Measurements from ENCODE around the gene DHX16. TPM values are rescaled to one million over a fixed set of nuclear protein-coding genes. Genes with fewer than 3 reads are reported as not detected.

Gene DHX16
- total and polyA plus RNA-seq, 9 of the 15 experiments (the other 6 are each of a cell fraction or from before 2014, with no cell fraction given) = 14.6 to 66.1 (median 47.5) TPM

DNA sequence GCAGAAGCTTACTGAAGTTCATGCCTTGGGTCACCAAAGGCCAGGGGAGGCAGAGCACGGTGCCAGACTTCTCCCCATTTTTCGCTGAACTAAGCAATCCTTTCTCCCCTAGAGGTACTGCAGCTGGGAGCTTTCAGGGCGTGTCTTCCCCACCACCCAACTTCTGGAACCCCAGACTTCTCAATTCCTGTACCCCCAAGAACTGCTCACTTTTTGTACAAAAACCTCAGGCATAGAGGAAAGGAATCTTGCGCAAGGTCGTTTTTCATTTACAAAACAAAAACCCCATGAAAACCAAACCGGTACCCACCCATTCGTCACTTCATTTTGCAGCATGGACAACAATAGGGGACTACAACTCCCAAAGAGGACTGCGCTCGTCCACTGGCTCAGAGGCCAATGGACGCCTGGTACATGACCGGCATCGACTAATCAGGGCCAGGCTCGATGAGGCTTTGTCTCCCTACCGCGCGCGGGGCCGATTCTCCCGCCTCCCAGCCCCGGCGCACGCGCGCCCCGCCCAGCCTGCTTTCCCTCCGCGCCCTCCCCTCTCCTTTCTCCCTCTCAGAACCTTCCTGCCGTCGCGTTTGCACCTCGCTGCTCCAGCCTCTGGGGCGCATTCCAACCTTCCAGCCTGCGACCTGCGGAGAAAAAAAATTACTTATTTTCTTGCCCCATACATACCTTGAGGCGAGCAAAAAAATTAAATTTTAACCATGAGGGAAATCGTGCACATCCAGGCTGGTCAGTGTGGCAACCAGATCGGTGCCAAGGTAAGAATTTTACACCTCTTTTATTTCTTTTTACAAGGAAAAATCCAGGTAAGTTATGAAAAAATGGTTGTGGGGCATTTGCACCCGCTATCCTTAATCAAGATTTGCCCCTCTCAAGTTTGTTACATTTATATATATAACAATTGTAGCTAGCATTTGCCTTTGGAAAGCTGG, 47.3 kb upstream of the DHX16 start, which contains the start of gene TUBB (continued):
- no peak for TF ChIP-seq REST (IDR thresholded peaks at IDR 0.05; ENCODE audit: borderline replicate concordance)
- 0 out of 2 replicates have a peak, but pooled peaks have one; percentile 6 for TF ChIP-seq REST (CRISPR knock-in tag; IDR thresholded peaks at IDR 0.05; ENCODE audit: low read depth)
- TF ChIP-seq, protein P1, sequence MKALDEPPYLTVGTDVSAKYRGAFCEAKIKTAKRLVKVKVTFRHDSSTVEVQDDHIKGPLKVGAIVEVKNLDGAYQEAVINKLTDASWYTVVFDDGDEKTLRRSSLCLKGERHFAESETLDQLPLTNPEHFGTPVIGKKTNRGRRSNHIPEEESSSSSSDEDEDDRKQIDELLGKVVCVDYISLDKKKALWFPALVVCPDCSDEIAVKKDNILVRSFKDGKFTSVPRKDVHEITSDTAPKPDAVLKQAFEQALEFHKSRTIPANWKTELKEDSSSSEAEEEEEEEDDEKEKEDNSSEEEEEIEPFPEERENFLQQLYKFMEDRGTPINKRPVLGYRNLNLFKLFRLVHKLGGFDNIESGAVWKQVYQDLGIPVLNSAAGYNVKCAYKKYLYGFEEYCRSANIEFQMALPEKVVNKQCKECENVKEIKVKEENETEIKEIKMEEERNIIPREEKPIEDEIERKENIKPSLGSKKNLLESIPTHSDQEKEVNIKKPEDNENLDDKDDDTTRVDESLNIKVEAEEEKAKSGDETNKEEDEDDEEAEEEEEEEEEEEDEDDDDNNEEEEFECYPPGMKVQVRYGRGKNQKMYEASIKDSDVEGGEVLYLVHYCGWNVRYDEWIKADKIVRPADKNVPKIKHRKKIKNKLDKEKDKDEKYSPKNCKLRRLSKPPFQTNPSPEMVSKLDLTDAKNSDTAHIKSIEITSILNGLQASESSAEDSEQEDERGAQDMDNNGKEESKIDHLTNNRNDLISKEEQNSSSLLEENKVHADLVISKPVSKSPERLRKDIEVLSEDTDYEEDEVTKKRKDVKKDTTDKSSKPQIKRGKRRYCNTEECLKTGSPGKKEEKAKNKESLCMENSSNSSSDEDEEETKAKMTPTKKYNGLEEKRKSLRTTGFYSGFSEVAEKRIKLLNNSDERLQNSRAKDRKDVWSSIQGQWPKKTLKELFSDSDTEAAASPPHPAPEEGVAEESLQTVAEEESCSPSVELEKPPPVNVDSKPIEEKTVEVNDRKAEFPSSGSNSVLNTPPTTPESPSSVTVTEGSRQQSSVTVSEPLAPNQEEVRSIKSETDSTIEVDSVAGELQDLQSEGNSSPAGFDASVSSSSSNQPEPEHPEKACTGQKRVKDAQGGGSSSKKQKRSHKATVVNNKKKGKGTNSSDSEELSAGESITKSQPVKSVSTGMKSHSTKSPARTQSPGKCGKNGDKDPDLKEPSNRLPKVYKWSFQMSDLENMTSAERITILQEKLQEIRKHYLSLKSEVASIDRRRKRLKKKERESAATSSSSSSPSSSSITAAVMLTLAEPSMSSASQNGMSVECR (CRISPR knock-in tag; IDR thresholded peaks at IDR 0.05) = no peak; the same call in none of the 2 replicates
- no peak for TF ChIP-seq ARID3B (CRISPR knock-in tag; IDR thresholded peaks at IDR 0.05; ENCODE audit: borderline replicate concordance)
- TF ChIP-seq HLTF (IDR thresholded peaks at IDR 0.05) = no peak
- TF ChIP-seq EHMT2 (IDR thresholded peaks at IDR 0.05) = no peak
- TF ChIP-seq RHOXF2B (CRISPR knock-in tag; conservative IDR thresholded peaks at IDR 0.05) = 0 out of 2 replicates have a peak, but pooled peaks have one; percentile 42
- TF ChIP-seq MYNN (IDR thresholded peaks at IDR 0.05) = 0 out of 2 replicates have a peak, but pooled peaks have one; percentile 14
- no peak for TF ChIP-seq MYNN (CRISPR knock-in tag; IDR thresholded peaks at IDR 0.05)
- no peak for TF ChIP-seq ZNF512 (tag; IDR thresholded peaks at IDR 0.05)
- peak; percentile 99 for TF ChIP-seq POLR2AphosphoS5 (IDR thresholded peaks at IDR 0.05; ENCODE audit: control insufficient read depth, insufficient read depth, low read depth, low read length)

Data from K562 (cell line).